Vagina (tissue), 2 donors: ENCODE results near the gene TPP1.

Experiments
- POLR2AphosphoS5 ChIP-seq, 2 donors: sonication (generic); formaldehyde crosslinking; IDR thresholded peaks; one replicate each; pipeline ENCODE4 v1.9.0; 2017; ENCODE audit warnings: antibody characterized with exemption in 2 of 2, mild to moderate bottlenecking in 2 of 2, low read depth in 1 of 2; ENCODE audit not compliant: insufficient read depth in 1 of 2
- TF ChIP-seq, protein P1 (sequence below), 3 experiments: fragments of 450-650 bp in 2 of 3; fragments of 200-600 bp in 1 of 3; sonication (generic) in 1 of 3; IDR thresholded peaks; one replicate each; pipeline ENCODE4 v1.5.1; 2017 to 2019; ENCODE audit warnings: antibody characterized with exemption in 3 of 3, mild to moderate bottlenecking in 2 of 3, moderate library complexity in 2 of 3

DNA sequence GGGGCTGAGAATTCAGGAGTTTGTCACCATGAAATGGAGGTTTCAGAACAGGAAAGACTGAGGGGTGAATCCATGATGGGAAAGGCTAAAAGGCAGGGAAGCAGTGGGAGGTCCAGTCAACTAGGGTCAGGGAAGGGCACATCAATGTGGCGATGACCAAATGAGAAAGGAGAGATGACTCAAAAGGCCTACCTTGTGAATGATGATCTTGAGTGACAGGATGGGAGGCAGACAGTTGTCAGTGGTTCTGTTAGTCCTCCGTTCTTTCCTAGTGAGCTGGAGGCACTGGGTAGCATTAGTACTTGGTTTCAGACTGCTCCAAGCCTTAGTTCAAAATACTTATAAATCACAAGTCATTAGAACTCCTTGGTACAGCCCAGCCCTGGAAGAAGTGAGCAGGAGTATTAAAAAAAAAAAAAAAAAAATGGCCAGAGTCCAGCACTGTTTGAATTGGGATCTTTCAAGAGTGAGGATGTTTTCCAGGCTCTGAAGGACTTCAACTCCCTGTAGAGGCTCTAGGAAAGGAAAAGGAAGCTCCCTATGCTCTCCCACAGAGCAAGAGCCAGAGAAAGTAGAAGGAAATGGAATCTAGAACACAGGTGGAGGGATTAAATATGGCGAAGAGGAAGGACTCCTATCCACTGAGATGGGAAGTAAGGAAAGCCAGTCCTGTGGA is 44.7 kb upstream of the TPP1 start:
- TF ChIP-seq, protein P1, sequence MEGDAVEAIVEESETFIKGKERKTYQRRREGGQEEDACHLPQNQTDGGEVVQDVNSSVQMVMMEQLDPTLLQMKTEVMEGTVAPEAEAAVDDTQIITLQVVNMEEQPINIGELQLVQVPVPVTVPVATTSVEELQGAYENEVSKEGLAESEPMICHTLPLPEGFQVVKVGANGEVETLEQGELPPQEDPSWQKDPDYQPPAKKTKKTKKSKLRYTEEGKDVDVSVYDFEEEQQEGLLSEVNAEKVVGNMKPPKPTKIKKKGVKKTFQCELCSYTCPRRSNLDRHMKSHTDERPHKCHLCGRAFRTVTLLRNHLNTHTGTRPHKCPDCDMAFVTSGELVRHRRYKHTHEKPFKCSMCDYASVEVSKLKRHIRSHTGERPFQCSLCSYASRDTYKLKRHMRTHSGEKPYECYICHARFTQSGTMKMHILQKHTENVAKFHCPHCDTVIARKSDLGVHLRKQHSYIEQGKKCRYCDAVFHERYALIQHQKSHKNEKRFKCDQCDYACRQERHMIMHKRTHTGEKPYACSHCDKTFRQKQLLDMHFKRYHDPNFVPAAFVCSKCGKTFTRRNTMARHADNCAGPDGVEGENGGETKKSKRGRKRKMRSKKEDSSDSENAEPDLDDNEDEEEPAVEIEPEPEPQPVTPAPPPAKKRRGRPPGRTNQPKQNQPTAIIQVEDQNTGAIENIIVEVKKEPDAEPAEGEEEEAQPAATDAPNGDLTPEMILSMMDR (IDR thresholded peaks at IDR 0.05) = no peak
- TF ChIP-seq POLR2AphosphoS5 (IDR thresholded peaks at IDR 0.05; ENCODE audit: insufficient read depth in 1 of 2, low read depth in 1 of 2) = no peak
